ENCODE measurements around the gene PMP22.
"Not testable (repeated sequence)": the region's sequence is repeated elsewhere in the genome, so short reads cannot be mapped to it uniquely, and the experiment has no call there.

PMP22 gene

DNA sequence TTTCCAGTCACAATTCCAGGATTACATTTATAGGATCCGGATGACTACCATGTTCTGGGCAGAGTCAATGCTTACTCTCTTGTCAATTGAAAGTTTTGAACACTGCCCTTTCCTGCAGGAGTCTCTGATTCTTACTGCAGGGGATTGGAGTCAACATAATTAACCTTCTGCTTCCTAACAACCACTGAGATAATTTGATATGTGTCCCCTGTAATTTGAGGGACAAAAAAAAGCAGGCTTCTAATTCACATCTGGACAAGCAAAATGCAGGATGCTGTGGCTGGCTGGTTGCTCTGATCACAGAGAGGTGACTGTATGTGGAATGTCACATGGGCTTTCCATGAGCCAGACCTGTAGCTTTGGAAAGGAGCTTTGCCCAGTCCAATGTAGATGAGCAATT, 54.9 kb downstream of the PMP22 start:
- no peak for TF ChIP-seq FOXK2 (IDR thresholded peaks at IDR 0.05)
- TF ChIP-seq NFRKB (IDR thresholded peaks at IDR 0.05) = no peak
- no peak for TF ChIP-seq TARDBP (IDR thresholded peaks at IDR 0.05)
- TF ChIP-seq BHLHE40 (IDR thresholded peaks at IDR 0.05; ENCODE audit: borderline replicate concordance) = no peak
- TF ChIP-seq SUZ12 (IDR thresholded peaks at IDR 0.05) = no peak
- no peak for TF ChIP-seq ZNF384 (IDR thresholded peaks at IDR 0.05)
- TF ChIP-seq SP1 (IDR thresholded peaks at IDR 0.05) = no peak
- no peak for TF ChIP-seq HDGF (IDR thresholded peaks at IDR 0.05; ENCODE audit: borderline replicate concordance)
- no peak for TF ChIP-seq ELF4 (IDR thresholded peaks at IDR 0.05)
- no peak for TF ChIP-seq LEF1 (IDR thresholded peaks at IDR 0.05; ENCODE audit: borderline replicate concordance)
- TF ChIP-seq L3MBTL2 (conservative IDR thresholded peaks at IDR 0.05) = no peak
- no peak for TF ChIP-seq ARNT (IDR thresholded peaks at IDR 0.05)
- ChIA-PET POLR2A (no interaction called here), CTCF (no interaction called here)
- DNase-seq (ENCODE audit: extremely low spot score) = no peak

DNA sequence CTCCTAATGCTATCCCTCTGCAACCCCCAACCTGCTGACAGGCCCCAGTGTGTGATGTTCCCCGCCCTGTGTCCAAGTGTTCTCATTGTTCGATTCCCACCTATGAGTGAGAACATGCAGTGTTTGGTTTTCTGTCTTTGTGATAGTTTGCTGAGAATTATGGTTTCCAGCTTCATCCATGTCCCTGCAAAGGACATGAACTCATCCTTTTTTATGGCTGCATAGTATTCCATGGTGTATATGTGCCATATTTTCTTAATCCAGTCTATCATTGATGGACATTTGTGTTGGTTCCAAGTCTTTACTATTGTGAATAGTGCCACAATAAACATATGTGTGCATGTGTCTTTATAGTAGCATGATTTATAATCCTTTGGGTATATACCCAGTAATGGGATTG, 62.1 kb downstream of the PMP22 start:
- POLR2A ChIA-PET; DNase-seq (ENCODE audit: extremely low spot score); CTCF ChIA-PET: not testable (repeated sequence)

DNA sequence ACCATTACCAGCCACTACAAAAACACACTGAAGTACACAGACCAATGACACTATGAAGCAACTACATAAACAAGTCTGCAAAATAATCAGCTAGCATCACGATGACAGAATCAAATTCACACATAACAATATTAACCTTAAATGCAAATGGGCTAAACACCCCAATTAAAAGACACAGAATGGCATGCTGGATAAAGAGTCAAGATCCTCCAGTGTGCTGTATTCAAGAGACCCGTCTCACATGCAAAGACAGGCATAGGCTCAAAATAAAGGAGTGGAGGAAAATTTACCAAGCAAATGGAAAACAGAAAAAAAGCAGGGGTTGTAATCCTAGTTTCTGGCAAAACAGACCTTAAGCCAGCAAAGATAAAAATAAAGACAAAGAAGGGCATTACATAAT, 64.6 kb downstream of the PMP22 start:
- DNase-seq (ENCODE audit: extremely low spot score); POLR2A ChIA-PET; CTCF ChIA-PET: not testable (repeated sequence)

DNA sequence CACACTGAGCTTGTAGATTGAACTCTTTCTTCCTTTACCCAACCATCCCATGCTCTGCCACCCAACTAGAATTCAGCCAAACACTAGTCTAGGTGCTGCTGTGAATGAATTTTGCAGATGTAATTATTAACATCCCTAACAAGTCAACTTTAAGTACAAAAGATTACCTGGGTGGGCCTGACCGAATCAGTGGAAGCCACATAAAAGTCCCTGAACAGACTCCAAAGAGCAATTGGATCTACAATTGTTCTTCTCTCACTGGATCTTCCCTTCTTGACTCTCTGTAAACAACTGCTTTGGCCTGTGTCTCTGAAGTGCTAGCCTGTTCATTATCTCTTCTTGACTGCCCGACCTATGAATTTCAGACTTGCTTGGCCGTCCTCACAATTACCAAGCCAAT, 67.9 kb downstream of the PMP22 start:
- CTCF ChIA-PET = no interaction called here
- no peak for TF ChIP-seq ZNF384 (IDR thresholded peaks at IDR 0.05)
- no peak for TF ChIP-seq ELF4 (IDR thresholded peaks at IDR 0.05)
- TF ChIP-seq FOXA1 (IDR thresholded peaks at IDR 0.05) = no peak
- TF ChIP-seq HDGF (IDR thresholded peaks at IDR 0.05; ENCODE audit: borderline replicate concordance) = no peak
- DNase-seq (ENCODE audit: extremely low spot score) = no peak
- POLR2A ChIA-PET = no interaction called here

DNA sequence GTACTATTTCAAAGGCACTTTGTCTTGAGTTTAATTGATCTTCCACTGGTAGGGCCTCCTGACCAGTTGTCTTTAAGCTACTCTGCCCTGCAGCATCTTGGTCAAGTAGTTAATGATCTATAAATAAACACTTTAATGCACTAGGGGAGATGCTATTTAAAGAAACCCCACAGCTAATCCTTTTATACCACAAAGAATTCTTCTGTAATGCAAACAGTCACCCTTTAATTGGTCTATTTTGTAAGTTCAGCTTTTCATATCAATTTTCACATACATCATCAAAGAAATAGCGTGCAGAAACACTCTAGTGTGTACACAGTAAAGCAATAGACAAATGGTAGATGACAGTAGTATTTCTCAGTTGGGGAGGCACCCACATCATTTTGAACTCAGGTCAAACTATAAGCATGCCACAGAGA, 70.3 kb downstream of the PMP22 start:
- POLR2A ChIA-PET = no interaction called here
- no peak for DNase-seq (ENCODE audit: extremely low spot score)
- CTCF ChIA-PET = no interaction called here
- no peak for TF ChIP-seq ARNT (IDR thresholded peaks at IDR 0.05)
- no peak for TF ChIP-seq TARDBP (IDR thresholded peaks at IDR 0.05)
- TF ChIP-seq FOXK2 (IDR thresholded peaks at IDR 0.05) = no peak
- TF ChIP-seq, protein P1, sequence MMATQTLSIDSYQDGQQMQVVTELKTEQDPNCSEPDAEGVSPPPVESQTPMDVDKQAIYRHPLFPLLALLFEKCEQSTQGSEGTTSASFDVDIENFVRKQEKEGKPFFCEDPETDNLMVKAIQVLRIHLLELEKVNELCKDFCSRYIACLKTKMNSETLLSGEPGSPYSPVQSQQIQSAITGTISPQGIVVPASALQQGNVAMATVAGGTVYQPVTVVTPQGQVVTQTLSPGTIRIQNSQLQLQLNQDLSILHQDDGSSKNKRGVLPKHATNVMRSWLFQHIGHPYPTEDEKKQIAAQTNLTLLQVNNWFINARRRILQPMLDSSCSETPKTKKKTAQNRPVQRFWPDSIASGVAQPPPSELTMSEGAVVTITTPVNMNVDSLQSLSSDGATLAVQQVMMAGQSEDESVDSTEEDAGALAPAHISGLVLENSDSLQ (IDR thresholded peaks at IDR 0.05) = no peak
- no peak for TF ChIP-seq L3MBTL2 (conservative IDR thresholded peaks at IDR 0.05)
- no peak for TF ChIP-seq LEF1 (IDR thresholded peaks at IDR 0.05; ENCODE audit: borderline replicate concordance)
- no peak for TF ChIP-seq ZNF384 (IDR thresholded peaks at IDR 0.05)
- no peak for TF ChIP-seq NFRKB (IDR thresholded peaks at IDR 0.05)
- TF ChIP-seq CTBP1 (IDR thresholded peaks at IDR 0.05; ENCODE audit: borderline replicate concordance) = no peak
- TF ChIP-seq FOXM1 (IDR thresholded peaks at IDR 0.05; ENCODE audit: borderline replicate concordance) = no peak
- TF ChIP-seq BHLHE40 (IDR thresholded peaks at IDR 0.05; ENCODE audit: borderline replicate concordance) = no peak
- TF ChIP-seq ELF4 (IDR thresholded peaks at IDR 0.05) = no peak
- no peak for TF ChIP-seq SP1 (IDR thresholded peaks at IDR 0.05)
- TF ChIP-seq FOXA1 (IDR thresholded peaks at IDR 0.05) = no peak
- no peak for TF ChIP-seq SUZ12 (IDR thresholded peaks at IDR 0.05)
- TF ChIP-seq HDGF (IDR thresholded peaks at IDR 0.05; ENCODE audit: borderline replicate concordance) = no peak

DNA sequence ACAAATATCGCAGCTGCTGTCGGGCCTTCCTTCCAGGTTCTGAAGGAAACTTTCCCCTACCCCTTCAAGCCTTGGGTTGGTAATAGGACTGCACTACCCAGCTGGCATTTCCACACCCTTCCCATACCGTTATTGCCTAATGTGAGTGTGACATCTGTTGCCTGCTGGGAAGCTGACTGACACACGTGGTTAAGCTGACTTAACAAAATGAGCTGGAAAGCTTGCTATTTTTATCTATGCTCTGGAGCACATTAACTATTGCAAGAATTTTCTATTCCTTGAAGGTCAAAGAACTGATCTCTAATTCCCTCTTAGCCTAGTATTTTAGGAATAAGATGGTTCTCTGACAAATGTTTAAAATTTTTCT, 79.5 kb downstream of the PMP22 start:
- ChIA-PET CTCF (no interaction called here), POLR2A (no interaction called here)
- TF ChIP-seq SUZ12 (IDR thresholded peaks at IDR 0.05) = no peak
- TF ChIP-seq BHLHE40 (IDR thresholded peaks at IDR 0.05; ENCODE audit: borderline replicate concordance) = no peak
- TF ChIP-seq FOXM1 (IDR thresholded peaks at IDR 0.05; ENCODE audit: borderline replicate concordance) = no peak
- no peak for TF ChIP-seq FOXK2 (IDR thresholded peaks at IDR 0.05)
- TF ChIP-seq, protein P1 (IDR thresholded peaks at IDR 0.05) = no peak
- no peak for DNase-seq (ENCODE audit: extremely low spot score)

DNA sequence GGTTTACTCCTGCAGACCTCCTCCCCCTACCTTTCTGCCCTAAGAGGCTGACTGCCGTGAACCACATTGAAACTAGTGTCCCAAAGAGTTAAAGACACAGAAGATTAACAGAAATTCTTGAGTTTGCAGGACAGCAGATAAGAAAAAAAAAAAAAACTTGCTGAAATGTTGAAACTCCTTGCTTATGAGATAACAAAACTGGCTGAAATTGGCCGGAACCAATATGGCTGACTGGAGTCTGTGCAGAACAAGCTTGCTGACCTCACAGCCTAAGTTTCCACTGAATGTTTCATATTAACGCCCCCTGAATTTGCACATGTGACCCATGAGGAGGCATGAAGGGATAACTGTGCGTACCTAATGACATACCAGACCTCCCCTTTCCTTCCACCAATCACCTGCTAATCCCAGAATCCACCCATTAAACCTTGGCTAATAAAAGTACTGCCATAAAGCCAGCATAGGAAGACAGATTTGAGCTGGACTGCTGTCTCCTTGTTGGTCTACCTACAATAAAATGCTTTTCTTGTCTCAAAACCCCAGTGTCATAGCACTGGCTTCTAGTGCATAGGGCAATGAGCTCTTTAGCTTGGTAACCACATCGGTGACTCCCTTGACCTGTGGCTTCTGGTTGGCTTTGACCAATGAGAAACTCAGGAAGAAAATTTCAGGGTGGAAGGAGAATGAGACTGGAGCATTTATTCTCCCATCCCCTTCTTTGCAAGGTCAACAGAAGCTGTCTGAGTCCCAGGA, 80.1 kb downstream of the PMP22 start:
- TF ChIP-seq NFRKB (IDR thresholded peaks at IDR 0.05) (no peak), FOXM1 (IDR thresholded peaks at IDR 0.05; ENCODE audit: borderline replicate concordance) (no peak), BHLHE40 (IDR thresholded peaks at IDR 0.05; ENCODE audit: borderline replicate concordance) (no peak), CTBP1 (IDR thresholded peaks at IDR 0.05; ENCODE audit: borderline replicate concordance) (no peak), ELF4 (IDR thresholded peaks at IDR 0.05) (no peak)
- ChIA-PET CTCF (no interaction called here), POLR2A (no interaction called here)
- DNase-seq (ENCODE audit: extremely low spot score) = no peak

DNA sequence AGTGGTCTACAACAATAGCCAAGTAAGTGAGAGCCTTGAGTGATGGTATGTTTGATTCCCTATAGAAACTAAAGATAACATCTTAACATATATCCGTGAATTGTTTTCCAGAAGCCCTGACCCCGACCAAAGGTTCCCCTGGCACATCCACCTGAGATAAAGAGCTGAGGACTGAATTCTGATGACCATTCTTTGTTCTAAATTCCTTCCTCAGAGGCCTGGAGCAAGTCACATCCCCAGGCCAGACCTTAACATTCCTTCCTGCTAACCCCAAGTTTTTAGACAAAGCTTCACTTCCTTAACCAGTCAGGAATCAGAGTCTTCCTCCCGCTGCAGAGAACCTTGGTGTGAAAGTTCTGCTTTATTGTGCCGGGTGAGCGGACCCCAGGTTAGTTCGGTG, 83.3 kb downstream of the PMP22 start:
- ChIA-PET CTCF (no interaction called here), POLR2A (no interaction called here)
- TF ChIP-seq SP1 (IDR thresholded peaks at IDR 0.05) (no peak), HDGF (IDR thresholded peaks at IDR 0.05; ENCODE audit: borderline replicate concordance) (no peak), FOXK2 (IDR thresholded peaks at IDR 0.05) (no peak), ELF4 (IDR thresholded peaks at IDR 0.05) (no peak), ZNF384 (IDR thresholded peaks at IDR 0.05) (no peak), NFRKB (IDR thresholded peaks at IDR 0.05) (no peak), FOXA1 (IDR thresholded peaks at IDR 0.05) (no peak), CTBP1 (IDR thresholded peaks at IDR 0.05; ENCODE audit: borderline replicate concordance) (no peak), L3MBTL2 (conservative IDR thresholded peaks at IDR 0.05) (no peak), SUZ12 (IDR thresholded peaks at IDR 0.05) (no peak), FOXM1 (IDR thresholded peaks at IDR 0.05; ENCODE audit: borderline replicate concordance) (no peak), LEF1 (IDR thresholded peaks at IDR 0.05; ENCODE audit: borderline replicate concordance) (no peak)
- TF ChIP-seq, protein P1 (IDR thresholded peaks at IDR 0.05) = no peak
- DNase-seq (ENCODE audit: extremely low spot score) = no peak

Measured in HEK293T (cell line).